Smooth muscle cell (in vitro differentiated cells): ENCODE data around the gene ARHGEF12. TPM values are rescaled to one million over a fixed set of nuclear protein-coding genes. Genes with fewer than 3 reads are reported as not detected.
A peak's percentile ranks its signal among the peaks of the same experiment; 100 is the strongest.

Source experiments
- DNase-seq: peaks from one replicate; lab custom pipeline; 2025; ENCODE audit not compliant: unreplicated experiment; lab: John Stamatoyannopoulos, UW
- H2AFZ ChIP-seq: fragments of 200-600 bp; sonication (generic); 2 replicates; pipeline ENCODE4 v1.6.0; 2016; ENCODE audit warnings: antibody characterized with exemption, low read depth, mild to moderate bottlenecking
- H3F3A ChIP-seq: fragments of 200-600 bp; sonication (generic); 2 replicates; pipeline ENCODE4 v1.6.0; 2017; ENCODE audit warnings: antibody characterized with exemption, low read depth
- H3K27ac ChIP-seq: fragments of 200-600 bp; sonication (generic); 2 replicates; pipeline ENCODE4 v1.5.1; 2016; ENCODE audit warnings: low read depth, mild to moderate bottlenecking
- H3K27me3 ChIP-seq: fragments of 200-600 bp; sonication (generic); 2 replicates; pipeline ENCODE4 v1.6.1; 2016; ENCODE audit warnings: low read depth, mild to moderate bottlenecking
- H3K36me3 ChIP-seq: fragments of 200-600 bp; sonication (generic); 2 replicates; pipeline ENCODE4 v1.5.1; 2016; ENCODE audit warnings: low read depth
- H3K4me1 ChIP-seq: fragments of 200-600 bp; sonication (generic); 2 replicates; pipeline ENCODE4 v1.5.1; 2016; ENCODE audit warnings: low read depth
- H3K4me2 ChIP-seq: fragments of 200-600 bp; sonication (generic); 2 replicates; pipeline ENCODE4 v1.6.0; 2016; ENCODE audit warnings: mild to moderate bottlenecking
- H3K4me3 ChIP-seq: fragments of 200-600 bp; sonication (generic); 2 replicates; pipeline ENCODE4 v1.5.1; 2016; ENCODE audit warnings: mild to moderate bottlenecking
- H3K79me2 ChIP-seq: fragments of 200-600 bp; sonication (generic); 2 replicates; pipeline ENCODE4 v1.6.0; 2016; ENCODE audit warnings: low read depth, mild to moderate bottlenecking
- H3K9ac ChIP-seq: fragments of 200-600 bp; sonication (generic); 2 replicates; pipeline ENCODE4 v1.6.0; 2016; ENCODE audit warnings: low read depth
- H3K9me3 ChIP-seq: fragments of 200-600 bp; sonication (generic); replicated peaks from 2 replicates; pipeline ENCODE4 v1.5.1; 2016; ENCODE audit warnings: low read depth
- H4K20me1 ChIP-seq: fragments of 200-600 bp; sonication (generic); 2 replicates; pipeline ENCODE4 v1.6.0; 2016; ENCODE audit warnings: low read depth
- WGBS: methylation state at CpG from one replicate; pipeline ENCODE4 v1.1.7; 2016; ENCODE audit warnings: low lambda C conversion rate; 5-methylcytosine and 5-hydroxymethylcytosine counted together
- polyA plus RNA-seq: library from polyadenylated mRNA; unstranded; fragments of >200 nt; fragmentation: Nextera tagmentation; extraction: Ambion mirVana; gene quantifications from 2 replicates; pipeline ENCODE4 v1.2.1, GENCODE V29; 2016
- total RNA-seq: library from RNA; depleted of rRNA; stranded (reverse); fragments of >200 nt; gene quantifications from 2 replicates; pipeline ENCODE4 v1.2.3, GENCODE V29; 2014
- TF ChIP-seq, protein P1 (sequence below): fragments of 200-600 bp; sonication (generic); IDR thresholded peaks from 2 replicates; pipeline ENCODE4 v1.5.1; 2017; ENCODE audit warnings: borderline replicate concordance, mild to moderate bottlenecking, antibody characterized with exemption; ENCODE audit not compliant: insufficient read depth, poor library complexity, severe bottlenecking

The ARHGEF12 gene
- total and polyA plus RNA-seq, 2 experiments from 2014 or later = 24.6 to 89.4 TPM

DNA sequence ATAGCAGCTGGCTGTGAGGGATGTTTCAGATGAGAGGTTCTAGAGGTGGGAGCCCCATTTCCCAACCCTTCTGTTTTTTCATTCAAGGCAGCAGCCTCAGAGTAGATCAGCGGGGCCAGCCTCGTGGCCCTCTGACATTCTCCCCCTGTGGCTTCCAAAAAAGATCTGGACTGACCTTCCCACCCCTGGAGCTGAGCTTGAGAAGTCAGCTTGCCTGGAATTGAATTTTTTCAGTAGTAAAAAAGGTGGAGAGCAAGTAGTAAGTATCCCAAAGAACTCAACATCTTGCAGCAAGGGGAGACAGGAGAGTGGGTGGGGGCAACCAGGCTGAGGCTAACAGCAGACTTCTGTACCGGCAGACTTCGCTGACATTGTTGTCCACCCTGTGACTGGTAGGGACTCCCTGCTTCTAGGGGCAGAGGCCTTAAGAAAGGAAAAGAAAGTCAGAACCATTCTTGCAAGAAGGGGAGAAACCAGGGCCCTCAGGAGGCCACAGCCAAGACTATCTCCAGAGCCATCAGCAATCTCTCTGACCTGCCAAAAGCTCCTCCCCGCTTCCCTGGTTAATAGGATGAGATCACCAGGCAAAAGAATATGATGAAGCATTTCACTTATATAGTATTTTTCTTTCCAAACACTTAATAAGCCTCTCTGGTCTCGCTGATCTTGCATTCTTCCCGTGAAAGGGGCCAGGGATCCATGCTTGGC is 173.3 kb downstream of the ARHGEF12 start:
- Histone ChIP-seq H3K36me3 (no peaks in the 10 kb centered on the region), H3K27me3 (peaks cover 71% of the 10 kb centered on the region), H3K27ac (no peak overlapping the region), H2AFZ (no peak overlapping the region), H3K9me3 (no peaks in the 10 kb centered on the region), H3K4me1 (no peaks in the 10 kb centered on the region), H3K9ac (no peak overlapping the region), H3K4me3 (no peak overlapping the region), H3K79me2 (no peaks in the 10 kb centered on the region), H3K4me2 (no peak overlapping the region), H4K20me1 (no peaks in the 10 kb centered on the region), H3F3A (no peaks in the 10 kb centered on the region)
- no peak for DNase-seq
- TF ChIP-seq, protein P1, sequence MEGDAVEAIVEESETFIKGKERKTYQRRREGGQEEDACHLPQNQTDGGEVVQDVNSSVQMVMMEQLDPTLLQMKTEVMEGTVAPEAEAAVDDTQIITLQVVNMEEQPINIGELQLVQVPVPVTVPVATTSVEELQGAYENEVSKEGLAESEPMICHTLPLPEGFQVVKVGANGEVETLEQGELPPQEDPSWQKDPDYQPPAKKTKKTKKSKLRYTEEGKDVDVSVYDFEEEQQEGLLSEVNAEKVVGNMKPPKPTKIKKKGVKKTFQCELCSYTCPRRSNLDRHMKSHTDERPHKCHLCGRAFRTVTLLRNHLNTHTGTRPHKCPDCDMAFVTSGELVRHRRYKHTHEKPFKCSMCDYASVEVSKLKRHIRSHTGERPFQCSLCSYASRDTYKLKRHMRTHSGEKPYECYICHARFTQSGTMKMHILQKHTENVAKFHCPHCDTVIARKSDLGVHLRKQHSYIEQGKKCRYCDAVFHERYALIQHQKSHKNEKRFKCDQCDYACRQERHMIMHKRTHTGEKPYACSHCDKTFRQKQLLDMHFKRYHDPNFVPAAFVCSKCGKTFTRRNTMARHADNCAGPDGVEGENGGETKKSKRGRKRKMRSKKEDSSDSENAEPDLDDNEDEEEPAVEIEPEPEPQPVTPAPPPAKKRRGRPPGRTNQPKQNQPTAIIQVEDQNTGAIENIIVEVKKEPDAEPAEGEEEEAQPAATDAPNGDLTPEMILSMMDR = no peak
- 91% methylated on average over 7 of the region's 7 CpGs for WGBS

DNA sequence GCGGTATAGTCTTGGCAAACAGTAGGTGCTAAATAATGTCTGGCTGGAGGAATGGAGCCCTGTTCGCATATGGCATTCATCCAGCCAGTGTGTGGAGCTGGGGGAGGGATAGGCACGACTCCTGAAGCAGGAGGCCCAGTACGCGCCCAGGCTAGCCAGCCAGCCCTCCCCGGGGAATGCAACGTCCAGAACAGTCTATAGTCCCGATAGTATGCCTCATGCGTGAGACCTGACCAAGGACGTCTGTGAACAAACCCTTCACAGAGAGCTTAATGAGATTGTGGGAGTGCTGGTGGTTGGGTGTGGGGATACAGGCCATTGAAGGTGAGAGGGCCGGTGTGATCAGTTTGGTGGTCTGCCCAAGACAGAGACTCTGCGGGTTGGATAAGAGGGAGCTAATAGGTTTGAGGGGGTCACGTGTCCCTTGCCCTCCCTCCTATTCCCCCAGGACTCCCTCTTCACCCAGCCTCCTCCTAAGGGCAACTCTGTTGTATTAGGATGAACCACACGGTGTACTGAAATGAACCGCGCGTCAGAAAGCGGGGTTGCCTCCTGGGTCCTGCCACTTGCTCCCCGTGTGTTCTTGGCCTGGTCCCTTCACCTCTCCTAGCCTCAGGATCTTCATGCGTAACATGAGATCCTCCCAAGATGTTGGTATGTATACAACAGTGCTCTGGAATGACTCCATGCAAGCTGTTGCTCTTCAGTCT is 174.3 kb downstream of the ARHGEF12 start:
- Histone ChIP-seq H3K9me3 (no peaks in the 10 kb centered on the region), H3K9ac (no peak overlapping the region), H3K79me2 (no peaks in the 10 kb centered on the region), H3K36me3 (no peaks in the 10 kb centered on the region), H3K4me1 (no peaks in the 10 kb centered on the region), H3K4me2 (peak overlapping the region; percentile 75), H3K27me3 (peaks cover 65% of the 10 kb centered on the region), H3F3A (no peaks in the 10 kb centered on the region), H3K4me3 (no peak overlapping the region), H3K27ac (no peak overlapping the region), H4K20me1 (no peaks in the 10 kb centered on the region), H2AFZ (no peak overlapping the region)
- WGBS = 81% methylated on average over 20 of the region's 20 CpGs
- TF ChIP-seq, protein P1 = no peak
- DNase-seq = no peak

DNA sequence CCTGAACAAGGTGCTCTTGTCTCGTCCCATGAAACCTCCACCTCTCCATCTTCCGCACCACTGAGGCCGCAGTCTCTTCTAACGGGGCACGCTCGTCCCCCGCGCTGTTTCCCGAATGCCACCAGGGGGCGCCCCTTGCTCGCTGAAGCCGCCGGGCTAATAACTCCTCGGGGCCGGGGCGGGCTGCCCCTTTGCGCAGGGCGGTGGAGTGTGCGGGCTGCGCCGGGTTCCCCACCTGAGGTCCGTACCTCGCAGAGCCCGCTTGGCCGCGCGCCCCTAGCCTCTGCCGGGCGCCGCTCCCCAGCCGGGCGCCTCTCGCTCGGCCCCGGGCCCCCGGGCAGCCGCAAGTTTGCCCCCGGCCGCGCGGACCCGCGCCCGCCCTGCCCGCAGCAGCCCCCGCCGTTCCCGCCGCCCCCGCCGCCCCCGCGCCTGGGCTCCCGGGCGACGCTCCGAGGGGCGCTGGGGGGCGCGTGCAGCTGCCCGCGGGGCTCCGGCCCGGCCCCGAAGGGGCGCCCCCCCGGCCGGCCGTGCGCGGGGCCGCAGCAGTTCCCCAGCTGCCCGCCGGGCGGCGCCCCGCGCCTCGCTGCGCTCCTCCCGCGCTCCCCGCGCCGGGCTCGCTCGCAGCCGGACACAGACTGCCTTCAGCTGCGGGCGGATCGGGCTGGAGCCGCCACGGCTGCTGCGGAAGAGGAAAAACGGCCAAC is 175.1 kb downstream of the ARHGEF12 start, which contains the start of gene GRIK4:
TSS of gene GRIK4 (plus strand) at position 633 of the 704 bp plus-strand sequence. CDS start 148,571 bp downstream, outside the sequence.
- Histone ChIP-seq H2AFZ (no peak within 1 kb of the TSS), H3K79me2 (no peaks in the 10 kb centered on the region), H3K27me3 (peaks cover 65% of the 10 kb centered on the region), H3K4me2 (peak within 1 kb of the TSS; percentile 78), H3F3A (no peaks in the 10 kb centered on the region), H3K4me3 (peak within 1 kb of the TSS; percentile 46), H3K9ac (no peak within 1 kb of the TSS), H3K4me1 (no peaks in the 10 kb centered on the region), H3K9me3 (no peaks in the 10 kb centered on the region), H3K36me3 (no peaks in the 10 kb centered on the region), H4K20me1 (no peaks in the 10 kb centered on the region), H3K27ac (no peak within 1 kb of the TSS)
- 5% methylated on average over 28 of the region's 95 CpGs for WGBS
- TF ChIP-seq, protein P1 = peak; percentile 98
- DNase-seq = peak; percentile 50
